Measurements from ENCODE around the gene PTRH1.
A peak's percentile ranks its signal among the peaks of the same experiment; 100 is the strongest.

The PTRH1 gene

DNA sequence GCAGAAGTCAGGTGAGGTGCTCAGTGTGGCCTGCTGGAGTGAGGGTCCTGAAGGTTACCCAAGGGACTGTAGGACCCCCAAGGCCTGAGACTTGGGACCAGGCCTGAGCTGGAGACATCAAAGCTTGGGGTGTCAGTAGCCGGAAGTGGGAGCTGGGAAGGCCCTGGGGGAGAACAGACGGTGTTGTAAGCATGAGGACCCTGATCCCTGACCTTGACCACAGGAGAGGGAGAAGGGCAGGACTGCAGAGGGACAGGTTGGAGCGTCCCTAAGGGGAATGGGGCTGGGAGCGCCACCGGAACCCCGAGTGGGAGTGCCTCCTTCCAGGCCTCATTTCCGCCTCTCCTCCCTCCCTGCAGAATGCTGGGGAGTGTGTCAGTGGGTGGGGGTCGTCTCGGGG lies 949 bp upstream of the PTRH1 start:
- no peak for DNase-seq

DNA sequence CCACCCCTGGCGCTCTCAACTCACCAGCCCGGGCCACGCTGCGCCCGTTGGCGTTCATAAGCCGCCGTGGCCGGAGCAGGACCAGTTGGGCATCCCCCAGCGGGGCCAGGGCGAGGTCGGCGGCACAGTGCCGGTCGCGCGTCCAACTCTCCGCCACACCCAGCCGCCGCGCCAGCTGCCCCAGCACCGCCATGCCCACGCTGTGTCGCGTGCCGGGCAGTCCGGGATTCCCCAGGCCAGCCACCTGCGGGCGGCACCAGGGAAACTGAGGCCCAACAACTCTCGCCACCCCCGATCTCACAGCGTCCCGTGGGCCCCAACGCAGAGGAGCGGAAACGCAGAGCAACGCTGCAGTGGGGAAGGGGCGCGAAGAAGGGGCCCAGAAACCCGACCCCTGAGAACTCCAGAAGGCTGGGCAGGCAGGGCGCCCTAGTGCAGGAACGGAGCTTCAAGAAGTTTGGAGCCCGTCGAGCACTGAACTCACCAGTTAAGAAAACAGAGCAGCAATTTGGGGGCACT lies 453 bp downstream of the PTRH1 start:
- no peak for DNase-seq

DNA sequence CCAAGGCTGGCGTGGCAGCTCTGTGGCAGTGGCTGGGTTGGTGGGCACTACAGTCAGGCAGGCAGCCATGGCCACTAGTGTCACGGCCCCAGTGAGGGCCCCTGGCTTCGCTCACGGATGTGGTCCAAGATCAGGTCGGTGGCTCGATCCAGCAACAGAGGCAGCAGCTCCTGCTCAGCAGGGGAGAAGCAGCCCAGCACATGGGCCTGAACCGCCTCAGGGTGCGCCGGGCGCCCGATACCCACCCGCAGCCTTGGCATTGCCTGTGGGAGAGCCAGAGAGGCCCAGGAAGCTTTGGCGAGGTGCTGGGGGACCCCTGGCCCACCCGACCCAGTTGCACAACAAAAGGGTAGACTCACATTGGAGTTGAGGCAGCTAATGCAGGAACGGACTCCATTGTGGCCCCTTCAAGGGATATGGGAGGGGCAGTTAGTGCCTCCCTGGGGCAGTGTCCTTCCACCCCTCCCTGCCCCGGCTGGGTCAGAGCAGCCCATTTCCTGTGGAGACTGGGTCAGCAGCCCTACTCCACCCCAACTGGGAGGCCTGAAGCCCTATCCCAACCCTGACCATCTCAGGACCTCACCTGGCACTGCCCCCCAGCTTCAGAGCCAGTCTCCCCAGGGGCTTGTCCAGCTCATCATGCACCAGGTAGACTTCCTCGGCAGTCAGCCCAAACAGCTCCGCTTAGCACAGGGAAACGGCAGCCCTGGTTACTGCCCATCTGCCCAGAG lies 1.3 kb downstream of the PTRH1 start:
- no peak for DNase-seq

DNA sequence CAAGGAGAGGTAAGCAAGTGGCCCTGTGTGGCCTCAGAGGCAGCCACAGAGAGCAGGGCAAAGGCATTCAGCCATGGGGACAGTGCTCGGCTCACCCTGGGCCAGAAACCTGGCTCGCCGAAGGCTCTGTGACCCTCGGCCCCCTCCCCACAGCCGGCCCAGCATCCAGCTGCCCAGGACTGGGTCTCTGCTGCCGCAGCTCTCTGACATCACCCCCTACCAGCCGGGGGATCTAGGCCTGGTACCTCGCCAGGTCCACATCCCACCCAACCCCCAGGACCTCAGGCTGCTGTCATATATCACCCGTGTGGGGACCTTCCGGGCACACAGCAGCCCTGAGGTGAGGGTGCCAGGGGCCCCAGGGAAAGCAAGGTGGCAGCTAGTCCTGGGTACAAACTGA lies 2.6 kb downstream of the PTRH1 start:
- DNase-seq, result no peak

DNA sequence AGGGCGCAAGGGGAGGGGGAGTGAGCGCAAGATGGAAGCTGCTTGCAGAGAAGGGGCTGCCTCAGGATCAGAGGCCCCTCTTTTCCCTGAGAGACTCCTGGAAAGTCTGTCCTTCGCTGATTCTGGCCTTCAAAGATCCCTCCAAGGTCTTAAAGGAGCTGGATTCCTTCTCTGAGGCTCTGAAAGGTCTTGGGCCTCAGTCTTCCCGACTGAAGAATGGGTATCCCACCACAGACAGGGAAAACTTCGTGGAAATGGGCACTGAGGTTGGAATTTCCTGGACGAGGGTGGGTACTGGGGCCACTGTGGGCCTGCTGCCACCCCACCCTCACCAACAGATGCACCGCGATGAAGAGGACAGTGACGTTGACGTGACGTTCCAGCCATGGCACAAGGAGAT lies 3.1 kb downstream of the PTRH1 start:
- DNase-seq, result no peak

DNA sequence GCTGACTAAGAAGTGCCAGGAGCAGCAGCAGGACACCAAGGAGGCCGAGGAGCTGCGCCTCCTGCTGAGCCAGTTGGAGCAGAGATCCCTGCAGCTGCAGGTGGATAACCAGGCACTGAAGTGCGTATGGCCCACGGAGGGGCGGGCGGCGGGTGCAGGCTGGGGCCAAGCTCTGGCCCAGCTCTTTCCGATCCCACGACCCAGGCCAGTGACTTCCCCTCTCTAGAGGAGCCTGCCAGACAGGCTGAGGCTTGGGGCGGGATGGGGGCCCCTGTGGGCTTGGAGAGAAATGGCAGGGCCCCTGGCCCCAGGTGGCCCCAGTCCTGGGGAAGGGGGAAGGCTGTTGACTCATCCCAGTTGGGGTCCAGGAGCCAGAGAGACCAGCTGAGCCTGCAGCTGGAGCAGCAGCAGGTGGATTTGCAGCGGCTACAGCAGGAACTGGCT lies 3.6 kb downstream of the PTRH1 start:
- DNase-seq, result no peak

GRCh38 chr9:127711226-127711701 lies 4.2 kb downstream of the PTRH1 start:
- DNase-seq, result no peak

DNA sequence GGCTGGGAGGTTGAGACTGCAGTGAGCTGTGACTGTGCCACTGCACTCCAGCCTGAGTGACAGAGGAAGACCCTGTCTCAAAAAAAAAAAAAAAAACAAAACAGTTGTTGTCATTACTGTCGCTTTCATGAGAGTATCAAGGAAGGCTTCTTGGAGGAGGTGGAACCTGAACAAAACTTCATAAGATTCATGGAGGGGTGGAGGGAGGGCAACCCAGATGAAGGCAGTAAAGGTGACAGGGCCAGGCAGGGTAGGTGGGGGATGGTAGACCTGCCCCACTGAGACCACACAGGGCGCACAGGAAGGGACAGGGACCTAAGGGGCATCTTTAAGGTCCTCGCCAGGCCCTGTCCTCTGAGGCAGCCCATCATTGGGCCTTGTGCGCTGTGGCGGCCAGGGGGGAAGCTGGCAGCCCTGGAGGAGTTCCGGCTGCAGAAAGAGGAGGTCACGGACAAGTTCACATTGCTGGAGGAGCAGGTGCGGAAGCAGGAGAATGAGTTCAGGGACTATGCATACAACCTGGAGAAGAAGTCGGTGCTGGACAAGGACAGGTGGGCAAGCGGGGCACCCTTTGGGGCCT lies 5.2 kb downstream of the PTRH1 start:
- no peak for DNase-seq

DNA sequence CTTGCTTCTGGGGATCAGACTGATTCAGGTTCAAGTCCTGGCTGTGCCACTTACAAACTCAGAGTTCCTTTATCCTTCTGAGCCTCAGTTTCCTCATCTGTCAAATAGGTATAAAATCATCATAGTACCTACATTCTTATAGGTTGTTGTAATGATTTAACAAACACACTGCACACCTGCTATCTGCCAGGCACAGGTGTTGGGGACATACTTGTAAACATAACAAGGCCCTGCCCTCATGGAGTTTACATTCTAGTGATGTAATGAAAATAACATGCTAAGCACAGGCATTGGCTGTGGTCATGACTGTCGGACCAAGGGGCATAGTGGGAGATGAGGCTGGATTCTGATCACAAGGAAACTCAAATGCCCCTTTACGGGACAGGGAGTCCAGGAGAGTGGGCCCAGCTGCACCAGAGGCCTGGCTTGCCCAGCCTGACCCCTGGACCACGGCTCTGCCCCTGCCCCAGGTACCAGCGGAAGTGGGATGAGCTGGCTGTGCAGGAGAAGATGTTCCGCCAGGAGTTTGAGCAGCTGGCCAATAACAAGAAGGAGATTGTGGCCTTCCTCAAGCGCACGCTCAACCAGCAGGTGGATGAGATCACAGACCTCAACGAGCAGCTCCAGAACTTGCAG lies 6.4 kb downstream of the PTRH1 start:
- DNase-seq, result no peak

GRCh38 chr9:127707766-127708165 lies 7.7 kb downstream of the PTRH1 start:
- DNase-seq, result no peak

DNA sequence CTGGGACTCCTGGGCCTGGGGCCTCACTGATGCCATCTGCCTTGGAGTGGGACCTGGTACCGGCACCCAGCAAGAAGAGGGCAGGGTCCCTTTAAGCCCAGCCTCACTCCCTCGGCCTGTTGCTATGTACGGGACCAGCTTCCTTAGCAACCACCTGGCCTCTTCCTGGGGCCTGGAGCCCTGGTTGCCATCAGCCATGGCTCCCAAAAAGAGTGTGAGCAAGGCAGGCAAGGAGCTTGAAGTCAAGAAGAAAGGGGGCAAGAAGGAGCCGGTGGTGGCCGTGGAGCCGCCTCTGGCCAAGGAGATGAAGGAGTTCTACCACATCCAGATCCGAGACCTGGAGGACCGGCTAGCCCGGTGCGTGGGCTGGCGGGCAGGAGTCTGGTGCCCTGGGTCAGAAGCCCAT lies 8.6 kb downstream of the PTRH1 start, which contains the start of gene CFAP157:
TSS of gene CFAP157 (plus strand) at position 153 of the 406 bp plus-strand sequence. CDS start at position 197, 44 bp downstream.
- no peak for DNase-seq

GRCh38 chr9:127705577-127706379 lies 9.7 kb downstream of the PTRH1 start:
- DNase-seq, result no peak

GRCh38 chr9:127703289-127703946 lies 12.0 kb downstream of the PTRH1 start:
- no peak for DNase-seq

- DNase-seq, result no peak
Observed at GRCh38 chr9:127700594-127701255, 14.7 kb downstream of the PTRH1 start.

DNA sequence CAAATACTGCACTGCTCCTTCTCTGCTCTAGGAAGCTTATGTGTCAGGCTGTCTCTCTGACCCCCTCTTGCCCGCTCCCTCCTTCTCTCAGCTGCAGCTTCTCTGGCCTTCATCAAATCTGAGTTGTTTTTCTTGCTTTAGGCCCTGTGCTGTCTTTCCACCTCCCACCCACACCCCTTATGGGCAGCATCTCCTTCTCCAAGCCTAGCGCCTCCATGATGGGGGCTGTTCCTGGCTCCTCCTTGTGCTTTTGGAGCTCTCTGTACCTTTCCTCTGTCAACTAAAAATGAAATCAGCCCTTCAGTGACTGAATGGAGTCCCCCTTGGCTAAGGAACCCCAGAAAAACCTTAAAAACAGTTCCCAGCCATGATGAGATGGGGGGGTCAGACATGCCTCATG lies 15.3 kb downstream of the PTRH1 start:
- DNase-seq, result no peak

DNA sequence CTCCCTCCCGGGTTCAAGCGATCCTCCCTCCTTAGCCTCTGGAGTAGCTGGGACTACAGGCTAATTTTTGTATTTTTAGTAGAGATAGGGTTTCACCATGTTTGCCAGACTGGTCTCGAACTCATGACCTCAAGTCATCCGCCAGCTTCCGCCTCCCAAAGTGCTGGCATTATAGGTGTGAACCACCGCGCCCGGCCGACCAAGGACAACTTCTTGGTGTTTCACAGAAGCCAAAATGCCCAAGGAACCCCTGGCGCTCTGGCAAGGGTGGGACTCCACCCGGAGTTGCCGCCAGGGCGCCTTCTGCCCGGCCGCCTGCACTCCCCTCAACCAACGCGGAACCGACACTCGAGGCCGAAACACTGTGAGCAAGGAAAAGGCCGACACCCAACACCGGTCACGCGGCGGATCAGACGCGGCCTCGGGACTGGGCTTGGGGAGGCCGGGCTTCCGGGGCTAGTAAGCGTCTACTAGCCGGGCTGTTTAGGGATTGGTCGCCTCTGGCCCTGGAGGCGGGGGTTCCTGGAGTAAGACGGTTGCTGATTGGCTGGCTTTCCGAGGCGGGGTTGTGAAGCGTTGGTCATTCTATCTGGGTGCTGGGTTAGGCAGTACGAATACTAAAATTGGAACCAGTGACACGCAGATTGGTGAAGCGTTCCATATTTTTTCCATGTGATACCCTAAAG lies 16.3 kb downstream of the PTRH1 start:
- peak; percentile 73 for DNase-seq

- DNase-seq, result no peak
Observed at GRCh38 chr9:127698386-127698785, 17.1 kb downstream of the PTRH1 start.

GRCh38 chr9:127697575-127697974 lies 17.9 kb downstream of the PTRH1 start:
- DNase-seq, result no peak

DNA sequence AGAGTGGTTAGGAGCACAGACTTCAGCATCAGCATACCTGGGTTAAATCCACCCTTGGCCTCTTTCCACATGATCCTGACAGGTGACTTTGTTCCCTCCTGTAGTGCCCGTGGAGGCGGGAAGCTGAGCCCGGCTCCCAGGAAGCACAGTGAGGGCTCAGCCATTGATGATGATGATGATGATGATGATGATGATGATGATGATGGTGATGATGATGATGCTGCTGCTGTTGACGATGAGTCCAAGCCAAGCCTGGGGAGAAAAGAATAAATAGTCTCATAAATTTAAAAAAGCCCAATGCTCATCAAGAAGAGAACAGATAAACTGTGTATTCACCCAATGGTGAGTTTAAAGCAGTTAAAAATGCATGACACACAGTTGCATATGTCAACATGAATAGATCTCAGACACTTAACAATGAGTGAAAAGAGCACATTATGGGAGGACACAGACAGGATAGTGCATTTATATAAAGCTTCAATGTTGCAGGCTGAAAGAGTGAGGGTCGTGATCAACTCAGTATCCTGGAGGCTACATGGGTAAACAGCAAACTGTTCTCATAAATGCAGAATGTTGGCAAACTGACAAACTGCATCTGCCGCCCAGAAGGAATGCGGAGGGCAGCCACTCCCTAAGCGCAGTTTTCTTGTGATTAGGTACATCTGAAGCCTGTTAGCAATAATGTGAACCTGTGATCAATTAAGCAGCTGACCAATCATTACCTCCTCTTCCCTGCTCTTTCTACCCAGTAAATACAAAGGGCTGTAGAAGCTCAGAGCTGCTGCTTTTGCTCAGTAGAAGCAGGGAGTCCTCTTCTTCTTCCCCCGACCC lies 20.4 kb downstream of the PTRH1 start:
- no peak for DNase-seq

DNA sequence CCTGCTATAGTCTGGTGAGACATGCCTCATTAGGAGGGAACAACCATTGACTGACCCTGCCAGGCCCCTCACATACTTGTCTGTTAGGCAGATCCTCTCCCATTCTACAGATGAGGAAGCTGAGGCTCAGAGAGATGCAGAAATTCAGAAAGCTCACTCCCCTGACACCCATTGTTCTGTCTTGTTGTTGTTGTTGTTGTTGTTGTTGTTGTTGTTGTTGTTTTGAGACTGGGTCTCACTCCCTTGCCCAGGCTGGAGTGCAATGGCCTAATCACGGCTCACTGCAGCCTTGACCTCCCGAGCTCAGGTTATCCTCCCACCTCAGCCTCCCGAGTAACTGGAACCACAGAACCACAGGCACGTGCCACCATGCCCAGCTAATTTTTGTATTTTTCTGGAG lies 21.8 kb downstream of the PTRH1 start:
- DNase-seq, result no peak

All from effector CD4-positive, alpha-beta T cell (primary cell).